Measurements from ENCODE around the gene KIF21B.

Gene KIF21B

DNA sequence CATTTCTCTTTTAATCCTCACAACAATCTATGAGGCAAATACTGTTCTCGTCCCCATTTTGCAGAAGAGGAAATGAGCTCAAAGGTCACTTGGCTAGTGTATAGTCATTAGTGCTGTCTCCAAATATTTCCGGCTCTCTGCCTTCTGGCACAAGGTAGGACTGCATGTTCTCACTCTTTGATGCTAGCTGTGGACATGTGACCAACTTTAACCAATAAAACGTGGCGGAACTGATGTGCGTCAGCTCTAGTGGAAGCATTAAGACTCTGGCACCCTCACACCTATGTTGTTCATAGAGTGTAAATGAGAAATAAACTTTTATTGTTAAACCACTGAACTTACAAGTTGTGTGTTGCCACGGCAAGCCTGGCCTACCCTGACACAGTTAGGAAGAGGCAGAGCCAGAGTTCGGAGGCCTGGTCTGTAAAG lies 5.0 kb upstream of the KIF21B start:
- no peaks in the 10 kb centered on the region for H4K20me1 ChIP-seq (ENCODE audit: insufficient read depth, low read length, poor library complexity, severe bottlenecking)
- H3F3A ChIP-seq (ENCODE audit: low read depth), result no peaks in the 10 kb centered on the region
- peaks cover 23% of the 10 kb centered on the region for H3K4me1 ChIP-seq (ENCODE audit: insufficient read depth, low read length, poor library complexity, severe bottlenecking)
- no peaks in the 10 kb centered on the region for H3K36me3 ChIP-seq (ENCODE audit: insufficient read depth, low read length)
- H3K4me2 ChIP-seq (ENCODE audit: low read depth, low read length, poor library complexity, severe bottlenecking), result no peak overlapping the region
- no peak overlapping the region for H2AFZ ChIP-seq (ENCODE audit: low read length)
- no peaks in the 10 kb centered on the region for H3K9me3 ChIP-seq (ENCODE audit: insufficient read depth, low read depth, low read length)
- no peaks in the 10 kb centered on the region for H3K79me2 ChIP-seq (ENCODE audit: insufficient read depth, low read length)
- H3K4me3 ChIP-seq (ENCODE audit: low read length, poor library complexity, severe bottlenecking), result no peak overlapping the region
- no peaks in the 10 kb centered on the region for H3K27me3 ChIP-seq (ENCODE audit: insufficient read depth, low read length, poor library complexity, severe bottlenecking)
- no peak overlapping the region for H3K9ac ChIP-seq (ENCODE audit: low read depth, low read length, poor library complexity, severe bottlenecking)
- no peaks in the 10 kb centered on the region for H3K9me2 ChIP-seq (replicated peaks; ENCODE audit: low read depth, low read length)
- no peak for TF ChIP-seq EZH2phosphoT487 (IDR thresholded peaks at IDR 0.05; ENCODE audit: borderline replicate concordance)
- TF ChIP-seq, protein P1, sequence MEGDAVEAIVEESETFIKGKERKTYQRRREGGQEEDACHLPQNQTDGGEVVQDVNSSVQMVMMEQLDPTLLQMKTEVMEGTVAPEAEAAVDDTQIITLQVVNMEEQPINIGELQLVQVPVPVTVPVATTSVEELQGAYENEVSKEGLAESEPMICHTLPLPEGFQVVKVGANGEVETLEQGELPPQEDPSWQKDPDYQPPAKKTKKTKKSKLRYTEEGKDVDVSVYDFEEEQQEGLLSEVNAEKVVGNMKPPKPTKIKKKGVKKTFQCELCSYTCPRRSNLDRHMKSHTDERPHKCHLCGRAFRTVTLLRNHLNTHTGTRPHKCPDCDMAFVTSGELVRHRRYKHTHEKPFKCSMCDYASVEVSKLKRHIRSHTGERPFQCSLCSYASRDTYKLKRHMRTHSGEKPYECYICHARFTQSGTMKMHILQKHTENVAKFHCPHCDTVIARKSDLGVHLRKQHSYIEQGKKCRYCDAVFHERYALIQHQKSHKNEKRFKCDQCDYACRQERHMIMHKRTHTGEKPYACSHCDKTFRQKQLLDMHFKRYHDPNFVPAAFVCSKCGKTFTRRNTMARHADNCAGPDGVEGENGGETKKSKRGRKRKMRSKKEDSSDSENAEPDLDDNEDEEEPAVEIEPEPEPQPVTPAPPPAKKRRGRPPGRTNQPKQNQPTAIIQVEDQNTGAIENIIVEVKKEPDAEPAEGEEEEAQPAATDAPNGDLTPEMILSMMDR (conservative IDR thresholded peaks at IDR 0.05; ENCODE audit: low read length), result no peak

- H3K4me3 ChIP-seq (ENCODE audit: low read length, poor library complexity, severe bottlenecking), result peak overlapping the region; percentile 6
- H3K27me3 ChIP-seq (ENCODE audit: insufficient read depth, low read length, poor library complexity, severe bottlenecking), result no peaks in the 10 kb centered on the region
Observed at GRCh38 chr1:201026836-201027235, 3.3 kb upstream of the KIF21B start.

DNA sequence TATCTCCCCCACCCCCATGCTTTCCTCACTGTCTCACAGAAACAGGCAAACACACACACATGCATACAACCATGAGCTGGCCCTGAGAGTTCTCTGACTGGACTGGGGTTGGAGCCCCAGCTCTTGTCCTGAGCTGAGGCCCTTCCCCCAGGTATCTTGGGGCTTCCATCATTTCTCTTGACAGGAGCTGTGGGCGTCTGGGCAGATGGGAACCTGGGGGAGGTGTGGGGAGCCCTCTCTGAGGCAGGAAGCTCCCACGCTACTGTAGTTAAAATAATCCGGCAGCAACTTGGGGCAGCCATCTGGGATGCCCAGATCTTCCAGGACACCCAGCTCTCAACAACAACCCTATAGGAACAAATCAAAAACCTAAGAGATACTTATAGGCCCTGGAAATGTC lies 2.7 kb upstream of the KIF21B start:
- Histone ChIP-seq H4K20me1 (ENCODE audit: insufficient read depth, low read length, poor library complexity, severe bottlenecking) (no peaks in the 10 kb centered on the region), H3K79me2 (ENCODE audit: insufficient read depth, low read length) (peaks cover 20% of the 10 kb centered on the region), H3K4me3 (ENCODE audit: low read length, poor library complexity, severe bottlenecking) (no peak overlapping the region), H3K36me3 (ENCODE audit: insufficient read depth, low read length) (no peaks in the 10 kb centered on the region), H3K9me3 (ENCODE audit: insufficient read depth, low read depth, low read length) (no peaks in the 10 kb centered on the region), H3K9me2 (replicated peaks; ENCODE audit: low read depth, low read length) (no peaks in the 10 kb centered on the region), H3K4me1 (ENCODE audit: insufficient read depth, low read length, poor library complexity, severe bottlenecking) (peaks cover 36% of the 10 kb centered on the region), H3F3A (ENCODE audit: low read depth) (no peaks in the 10 kb centered on the region), H3K9ac (ENCODE audit: low read depth, low read length, poor library complexity, severe bottlenecking) (no peak overlapping the region), H2AFZ (ENCODE audit: low read length) (no peak overlapping the region), H3K4me2 (ENCODE audit: low read depth, low read length, poor library complexity, severe bottlenecking) (peak overlapping the region; percentile 52), H3K27me3 (ENCODE audit: insufficient read depth, low read length, poor library complexity, severe bottlenecking) (no peaks in the 10 kb centered on the region)
- TF ChIP-seq, protein P1 (conservative IDR thresholded peaks at IDR 0.05; ENCODE audit: low read length), result no peak
- no peak for TF ChIP-seq EZH2phosphoT487 (IDR thresholded peaks at IDR 0.05; ENCODE audit: borderline replicate concordance)

More at GRCh38 chr1:201026836-201027235, 3.3 kb upstream of the KIF21B start:
- Histone ChIP-seq H3K79me2 (ENCODE audit: insufficient read depth, low read length) (peaks cover 14% of the 10 kb centered on the region), H3K4me2 (ENCODE audit: low read depth, low read length, poor library complexity, severe bottlenecking) (peak overlapping the region; percentile 52), H3K9me3 (ENCODE audit: insufficient read depth, low read depth, low read length) (no peaks in the 10 kb centered on the region), H3F3A (ENCODE audit: low read depth) (no peaks in the 10 kb centered on the region), H3K4me1 (ENCODE audit: insufficient read depth, low read length, poor library complexity, severe bottlenecking) (peaks cover 30% of the 10 kb centered on the region), H2AFZ (ENCODE audit: low read length) (no peak overlapping the region), H3K9ac (ENCODE audit: low read depth, low read length, poor library complexity, severe bottlenecking) (no peak overlapping the region), H4K20me1 (ENCODE audit: insufficient read depth, low read length, poor library complexity, severe bottlenecking) (no peaks in the 10 kb centered on the region), H3K36me3 (ENCODE audit: insufficient read depth, low read length) (no peaks in the 10 kb centered on the region), H3K9me2 (replicated peaks; ENCODE audit: low read depth, low read length) (no peaks in the 10 kb centered on the region)
- TF ChIP-seq, protein P1 (conservative IDR thresholded peaks at IDR 0.05; ENCODE audit: low read length), result no peak
- no peak for TF ChIP-seq EZH2phosphoT487 (IDR thresholded peaks at IDR 0.05; ENCODE audit: borderline replicate concordance)
